ENCODE results near the gene SYTL3. TPM values are rescaled to one million over a fixed set of nuclear protein-coding genes. Genes with fewer than 3 reads are reported as not detected.

Gene SYTL3
- total and polyA plus RNA-seq, 2 experiments from 2014 or later = 0.07 TPM; not detected in 1

- TF ChIP-seq ZNF462 (CRISPR knock-in tag; IDR thresholded peaks at IDR 0.05) (no peak), POLR2AphosphoS5 (IDR thresholded peaks at IDR 0.05; ENCODE audit: low read depth) (no peak), EZH2phosphoT487 (IDR thresholded peaks at IDR 0.05; ENCODE audit: unreplicated experiment) (no peak), ETS1 (IDR thresholded peaks at IDR 0.05) (no peak), CREB1 (CRISPR knock-in tag; IDR thresholded peaks at IDR 0.05; ENCODE audit: low read depth) (no peak), EZH2 (IDR thresholded peaks at IDR 0.05; ENCODE audit: low read depth, unreplicated experiment) (no peak)
These were observed 39.4 kb upstream of the SYTL3 start (continued) for GRCh38 chr6:158610319-158610968.

- Mint-ChIP-seq H3K27me3 (ENCODE audit: insufficient read depth, low read depth, poor library complexity) (peaks cover 5% of the 10 kb centered on the region), H3K36me3 (ENCODE audit: low read depth) (peaks cover 81% of the 10 kb centered on the region), H3K4me3 (peak overlapping the region; percentile 45; the same call in 1 of the 3 replicates), H3K4me1 (peaks cover 22% of the 10 kb centered on the region), H3K27ac (peak overlapping the region; percentile 95), H3K9me3 (peaks cover 2% of the 10 kb centered on the region; the same call in 1 of the 3 replicates)
- Histone ChIP-seq H2AFZ (no peak overlapping the region), H3K36me3 (ENCODE audit: insufficient read depth) (no peaks in the 10 kb centered on the region; the same call in 1 of the 2 replicates), H3K27me3 (ENCODE audit: insufficient read depth) (no peaks in the 10 kb centered on the region), H3K4me1 (ENCODE audit: insufficient read depth) (peaks cover 9% of the 10 kb centered on the region), H3K4me2 (no peak overlapping the region), H3K4me3 (no peak overlapping the region), H3K9me2 (ENCODE audit: insufficient read depth) (no peaks in the 10 kb centered on the region), H3F3A (replicated peaks; ENCODE audit: low read depth) (peaks cover 4% of the 10 kb centered on the region; the same call in 1 of the 2 replicates), H4K20me1 (replicated peaks; ENCODE audit: insufficient read depth) (peaks cover 5% of the 10 kb centered on the region; the same call in 1 of the 2 replicates), H3K79me2 (replicated peaks; ENCODE audit: insufficient read depth) (peaks cover 9% of the 10 kb centered on the region; the same call in 1 of the 2 replicates), H3K27ac (ENCODE audit: low read depth) (peak overlapping the region; percentile 92)
- ATAC-seq (peak; percentile 15; the same call in 2 of the 3 replicates), DNase-seq (ENCODE audit: low spot score) (no peak)
- no peak for TF ChIP-seq JUNB (IDR thresholded peaks at IDR 0.05; ENCODE audit: unreplicated experiment)
These were observed 38.8 kb upstream of the SYTL3 start for GRCh38 chr6:158611039-158611438.
